GM12801 (cell line): ENCODE measurements around the gene SLC4A1.

Experiments used
- TF ChIP-seq, protein P1 (sequence below): IDR thresholded peaks from one replicate; pipeline ENCODE4 v1.5.1; 2011; ENCODE audit warnings: control low read depth; ENCODE audit not compliant: insufficient read length; ENCODE audit errors: extremely low read depth

SLC4A1 gene

DNA sequence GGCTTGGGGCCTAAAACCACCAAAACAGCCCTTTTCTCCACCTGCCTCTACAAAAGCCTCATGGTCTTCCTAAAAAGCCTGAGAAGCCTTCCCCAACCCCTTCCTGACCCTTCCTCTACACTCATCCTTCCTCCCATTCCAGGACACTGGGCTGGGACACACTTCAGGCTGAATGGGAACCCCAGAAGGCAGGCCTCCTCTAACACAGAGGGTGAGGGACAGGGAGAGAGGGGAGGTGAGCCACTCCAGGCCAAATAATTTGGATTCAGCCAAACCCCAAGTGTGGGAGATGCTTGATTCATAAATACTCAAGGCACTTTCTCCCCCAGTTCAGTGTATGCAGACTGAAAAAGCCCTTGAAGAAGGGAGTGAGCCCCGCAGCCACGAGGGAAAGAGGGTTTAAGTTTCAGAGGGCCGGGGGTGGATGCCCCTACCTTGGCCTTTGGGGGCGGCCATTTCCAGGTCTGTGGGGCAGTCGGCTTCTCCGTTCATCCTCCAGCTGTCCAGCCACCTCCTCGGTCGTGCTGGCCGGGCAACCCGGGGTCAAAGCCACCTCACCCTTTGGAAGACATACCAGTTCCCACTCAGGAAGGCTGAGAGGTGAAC is 50.1 kb downstream of the SLC4A1 start:
- TF ChIP-seq, protein P1, sequence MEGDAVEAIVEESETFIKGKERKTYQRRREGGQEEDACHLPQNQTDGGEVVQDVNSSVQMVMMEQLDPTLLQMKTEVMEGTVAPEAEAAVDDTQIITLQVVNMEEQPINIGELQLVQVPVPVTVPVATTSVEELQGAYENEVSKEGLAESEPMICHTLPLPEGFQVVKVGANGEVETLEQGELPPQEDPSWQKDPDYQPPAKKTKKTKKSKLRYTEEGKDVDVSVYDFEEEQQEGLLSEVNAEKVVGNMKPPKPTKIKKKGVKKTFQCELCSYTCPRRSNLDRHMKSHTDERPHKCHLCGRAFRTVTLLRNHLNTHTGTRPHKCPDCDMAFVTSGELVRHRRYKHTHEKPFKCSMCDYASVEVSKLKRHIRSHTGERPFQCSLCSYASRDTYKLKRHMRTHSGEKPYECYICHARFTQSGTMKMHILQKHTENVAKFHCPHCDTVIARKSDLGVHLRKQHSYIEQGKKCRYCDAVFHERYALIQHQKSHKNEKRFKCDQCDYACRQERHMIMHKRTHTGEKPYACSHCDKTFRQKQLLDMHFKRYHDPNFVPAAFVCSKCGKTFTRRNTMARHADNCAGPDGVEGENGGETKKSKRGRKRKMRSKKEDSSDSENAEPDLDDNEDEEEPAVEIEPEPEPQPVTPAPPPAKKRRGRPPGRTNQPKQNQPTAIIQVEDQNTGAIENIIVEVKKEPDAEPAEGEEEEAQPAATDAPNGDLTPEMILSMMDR = no peak

DNA sequence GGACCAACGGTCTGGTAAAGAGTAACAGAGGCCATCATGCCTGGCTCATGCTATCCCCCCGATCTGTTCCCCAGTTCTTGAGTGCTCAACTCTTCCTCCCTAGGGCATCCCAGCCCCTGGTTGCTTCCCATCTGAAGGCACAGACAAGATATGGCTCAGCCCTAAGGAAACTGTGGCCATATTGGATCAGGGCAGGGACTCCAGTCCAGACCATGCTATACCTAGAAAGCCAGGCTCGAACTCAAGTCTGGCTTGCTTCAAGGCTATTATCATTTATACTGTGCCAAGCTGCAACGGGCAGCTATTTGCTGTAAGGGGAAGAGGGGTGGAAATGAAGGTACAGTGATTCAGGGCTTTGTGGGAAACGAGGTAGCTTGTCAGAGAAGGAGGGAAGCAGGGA is 51.2 kb downstream of the SLC4A1 start:
- TF ChIP-seq, protein P1 = no peak

DNA sequence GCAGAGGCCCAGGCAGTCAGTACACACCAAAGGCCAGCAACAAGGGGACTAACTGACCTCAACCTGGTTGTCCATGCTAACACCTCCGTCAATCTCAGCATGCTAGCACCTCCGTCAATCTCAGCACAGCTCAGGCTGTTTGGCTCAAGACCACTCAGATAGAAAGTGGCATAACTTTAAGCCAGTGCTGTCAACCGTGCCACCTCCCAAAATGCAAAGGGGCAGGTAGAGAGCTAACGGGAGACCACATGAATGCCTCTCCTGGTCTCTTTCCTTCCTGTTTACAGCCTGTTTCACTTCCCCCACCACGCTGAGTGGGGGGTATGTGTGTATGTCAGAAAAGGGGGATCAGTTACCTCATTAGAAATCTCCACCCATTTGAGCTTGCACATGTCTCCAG is 51.8 kb downstream of the SLC4A1 start:
- TF ChIP-seq, protein P1 = no peak

DNA sequence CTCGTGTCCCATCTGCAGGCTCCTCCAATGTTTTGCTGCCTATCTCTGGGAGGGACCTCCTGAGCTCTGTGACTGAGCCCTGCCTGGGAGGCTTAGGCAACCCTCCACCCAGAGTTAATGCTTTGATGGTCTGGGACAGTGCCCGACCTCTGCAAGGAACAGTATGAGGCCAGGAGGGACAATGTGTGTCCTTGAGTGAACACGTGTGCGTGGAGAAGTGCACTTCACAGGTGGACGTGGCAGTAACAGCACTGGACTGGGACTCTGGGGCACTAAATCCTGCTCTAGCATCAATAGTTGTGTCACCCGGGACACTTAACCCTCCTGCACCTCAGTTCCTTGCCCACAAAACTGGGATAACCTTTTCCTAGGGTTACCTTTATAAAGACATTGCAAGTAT is 53.0 kb downstream of the SLC4A1 start:
- TF ChIP-seq, protein P1 = no peak

DNA sequence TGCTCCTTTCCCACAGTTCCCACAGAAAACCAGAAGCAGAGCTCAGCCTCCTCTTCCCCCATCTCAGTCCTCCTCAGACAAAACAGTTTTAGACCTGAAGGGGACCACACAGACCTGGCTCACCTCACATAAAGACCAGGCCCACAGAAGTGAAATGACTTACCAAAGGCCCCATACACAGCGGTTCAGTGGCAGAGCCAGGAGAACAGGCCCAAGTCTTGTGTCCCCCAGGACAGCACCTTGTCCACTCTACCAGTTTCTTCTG is 53.8 kb downstream of the SLC4A1 start:
- TF ChIP-seq, protein P1 = no peak

DNA sequence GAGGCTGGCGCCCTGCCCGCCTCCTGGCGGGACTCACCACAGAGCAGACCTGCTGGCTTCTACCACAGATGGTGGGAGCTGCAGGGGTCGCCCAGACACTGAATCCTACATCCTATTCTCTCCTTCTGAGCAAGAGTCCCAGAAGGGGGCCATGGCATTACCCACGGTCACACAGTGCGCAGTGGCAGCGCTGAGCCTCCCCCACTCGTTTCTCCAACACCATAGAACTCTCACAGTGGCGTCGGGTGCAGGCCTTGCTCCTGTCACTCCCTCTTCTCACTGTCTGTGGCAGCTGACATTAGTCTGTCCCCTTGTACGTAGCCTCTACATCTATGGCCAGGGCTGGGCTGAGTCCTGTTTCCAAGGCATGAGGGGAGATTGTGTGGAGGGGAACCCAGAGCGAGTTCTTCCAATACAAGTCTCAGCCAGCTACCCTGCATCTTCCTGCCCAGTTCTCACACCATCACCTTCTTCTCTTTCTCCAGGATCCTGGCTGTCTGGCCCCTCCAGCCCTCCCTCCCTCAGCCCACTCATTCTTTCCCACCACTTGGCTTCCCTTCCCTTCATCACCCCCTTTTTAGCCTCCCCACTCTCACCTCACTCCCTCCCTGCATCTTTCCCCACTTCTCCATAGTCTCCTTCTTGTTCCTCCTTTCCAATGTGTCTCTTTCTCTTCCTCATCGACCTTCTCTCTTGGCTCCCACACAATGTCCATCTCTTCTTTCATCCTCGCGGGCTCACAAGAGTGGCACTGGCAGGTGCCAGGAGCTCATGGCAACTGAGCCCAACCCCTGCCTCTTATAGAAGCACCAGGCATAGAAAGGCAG is 54.3 kb downstream of the SLC4A1 start:
- TF ChIP-seq, protein P1 = no peak

DNA sequence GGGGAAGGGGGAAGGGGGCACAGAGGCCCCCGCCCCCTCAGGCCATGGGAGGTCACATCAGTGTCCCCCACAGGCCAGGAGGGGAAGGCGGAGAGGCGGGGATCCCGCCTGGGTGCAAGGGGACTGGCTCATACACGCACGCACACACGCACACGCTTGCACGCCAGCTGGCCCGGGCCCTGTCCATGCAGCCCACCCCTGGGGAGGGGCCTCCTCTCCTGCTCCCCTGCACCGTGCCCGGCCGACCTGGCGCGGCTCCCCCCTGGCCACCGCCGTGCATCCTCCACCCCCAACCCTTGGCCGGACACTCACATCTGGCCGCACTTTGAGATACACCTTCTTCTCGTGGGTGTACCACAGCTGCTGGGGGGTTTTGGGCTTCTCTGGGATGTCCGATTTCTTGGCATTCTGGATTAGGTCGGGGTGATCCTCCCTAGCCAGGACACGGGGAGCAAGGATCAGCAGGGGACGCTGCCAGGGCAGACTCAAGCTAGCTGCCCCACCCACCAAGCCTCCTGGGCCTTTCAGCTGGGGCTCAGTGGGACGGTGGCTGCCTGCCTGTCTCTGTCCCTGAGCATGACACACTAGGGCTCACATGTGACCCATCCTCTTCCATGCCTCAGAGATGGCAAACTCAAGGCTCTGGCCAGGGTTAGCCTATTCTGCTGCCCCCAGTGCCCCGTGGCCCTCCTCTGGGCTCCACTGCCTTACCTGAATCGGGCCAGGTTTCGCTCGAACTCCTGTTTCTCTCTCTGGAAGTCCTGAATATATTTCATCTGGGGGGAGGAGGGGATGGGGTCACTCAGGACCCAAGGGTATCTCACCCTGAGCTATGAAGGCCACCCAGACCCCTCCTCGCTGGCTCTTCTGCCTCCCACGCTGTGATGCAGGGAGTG is 55.2 kb downstream of the SLC4A1 start:
- TF ChIP-seq, protein P1 = no peak
